GM21526 (cell line): ENCODE data around the gene KCNQ1.

ENCODE experiments used
- ATAC-seq: cut with Tn5 transposase; IDR thresholded peaks from one replicate; pipeline ENCODE4 v1.9.1; 2021; ENCODE audit warnings: moderate library complexity; ENCODE audit not compliant: unreplicated experiment, low FRiP score

KCNQ1 gene

DNA sequence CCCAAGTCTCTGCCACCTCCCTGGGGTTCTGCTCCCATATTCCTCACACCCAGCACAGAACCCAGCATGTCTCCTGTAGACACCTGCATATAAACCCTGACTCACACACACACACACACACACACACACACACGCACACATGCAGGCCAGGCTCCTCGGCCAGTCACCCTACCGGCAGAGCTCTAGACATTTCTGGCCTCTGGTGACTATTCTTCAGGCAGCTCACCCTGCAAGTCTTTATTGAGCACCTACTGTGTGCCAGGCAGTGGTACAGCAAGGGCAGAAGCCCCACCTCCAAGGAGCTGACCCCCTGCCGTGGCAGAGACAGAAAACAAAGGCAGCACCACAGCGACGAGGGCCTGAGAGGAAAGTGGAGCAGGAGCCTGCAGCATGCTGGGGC lies 390.5 kb downstream of the KCNQ1 start:
- no peak for ATAC-seq

DNA sequence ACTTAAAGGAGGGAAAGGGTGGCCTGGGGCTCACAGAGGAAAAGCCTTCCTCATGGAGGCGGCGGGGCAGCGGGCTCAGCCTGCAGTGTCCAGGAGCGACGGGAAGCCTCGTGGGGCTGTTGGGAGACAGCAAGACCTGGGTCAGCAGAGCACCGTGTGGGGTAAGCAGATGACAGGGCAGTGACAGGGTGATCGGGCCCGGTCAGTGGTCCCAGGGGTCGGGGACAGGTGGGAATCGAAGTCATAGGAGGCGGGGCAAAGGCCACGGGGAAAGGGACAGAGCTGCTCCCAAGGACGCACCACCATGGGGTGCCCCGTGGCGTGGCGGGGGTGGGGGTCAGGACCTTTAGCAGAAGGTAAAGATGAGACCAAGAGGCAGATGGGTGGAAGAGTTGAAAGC lies 390.9 kb downstream of the KCNQ1 start:
- ATAC-seq = no peak

DNA sequence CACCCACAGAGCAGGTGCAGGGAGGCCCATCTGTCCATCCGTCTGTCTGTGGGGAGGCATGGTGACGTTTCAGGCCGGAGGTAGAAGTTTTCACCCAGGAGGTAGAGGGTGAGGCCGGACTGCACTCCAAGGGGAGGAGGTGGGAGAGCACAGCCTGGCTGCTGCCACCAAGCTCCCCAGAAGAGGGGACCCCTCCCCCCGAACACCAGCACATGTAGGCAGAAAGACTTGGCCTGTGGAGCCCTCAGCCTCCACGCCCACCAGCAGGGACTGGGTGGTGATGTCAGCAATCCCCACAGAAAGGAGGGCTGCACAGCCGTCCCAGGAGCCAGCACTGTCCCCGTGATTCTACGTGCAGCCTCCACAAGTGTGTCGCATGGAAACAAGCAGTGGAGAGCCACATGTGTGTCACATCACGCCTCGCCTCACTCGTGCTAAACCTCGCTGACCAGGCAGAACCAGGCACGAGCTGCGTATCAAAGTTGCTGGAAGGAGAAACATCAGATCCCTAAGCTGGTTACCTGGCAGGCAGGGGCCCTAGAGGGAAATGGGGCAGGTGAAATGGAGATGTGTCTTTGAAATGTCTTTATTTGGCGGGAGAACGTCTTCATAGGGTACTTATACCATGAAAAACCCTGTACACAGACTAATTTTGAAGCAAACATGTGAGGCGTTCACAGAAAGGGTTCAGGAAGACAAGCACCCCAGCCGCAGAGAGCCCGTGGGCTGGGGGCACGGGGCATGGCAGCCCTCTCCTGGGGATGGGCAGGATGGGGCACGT lies 391.7 kb downstream of the KCNQ1 start:
- no peak for ATAC-seq

DNA sequence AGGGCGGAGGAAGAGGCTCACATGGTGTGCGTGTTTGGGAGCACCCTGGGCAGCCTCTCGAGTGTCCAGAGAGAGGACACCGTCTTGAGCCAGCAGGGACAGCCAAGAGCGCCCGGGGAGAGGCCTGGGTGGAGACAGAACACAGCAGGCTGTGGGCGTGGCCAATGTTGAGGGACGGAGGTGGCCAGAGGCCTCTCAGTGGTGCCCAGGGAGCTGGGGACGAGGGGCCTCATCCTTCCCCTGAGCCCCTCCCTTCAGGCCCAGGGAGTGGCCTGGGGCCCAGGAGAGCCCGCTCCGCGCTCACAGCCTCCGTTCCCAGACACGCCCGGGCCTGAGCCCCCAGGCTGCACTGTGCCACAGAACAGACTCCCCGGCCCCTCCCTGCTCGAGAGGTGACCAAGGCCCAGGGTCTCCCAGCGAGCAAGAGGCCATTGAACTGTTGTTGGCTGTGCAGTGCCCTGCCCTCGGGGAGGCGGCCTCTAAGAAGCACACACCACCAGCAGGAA lies 392.3 kb downstream of the KCNQ1 start:
- ATAC-seq = no peak

DNA sequence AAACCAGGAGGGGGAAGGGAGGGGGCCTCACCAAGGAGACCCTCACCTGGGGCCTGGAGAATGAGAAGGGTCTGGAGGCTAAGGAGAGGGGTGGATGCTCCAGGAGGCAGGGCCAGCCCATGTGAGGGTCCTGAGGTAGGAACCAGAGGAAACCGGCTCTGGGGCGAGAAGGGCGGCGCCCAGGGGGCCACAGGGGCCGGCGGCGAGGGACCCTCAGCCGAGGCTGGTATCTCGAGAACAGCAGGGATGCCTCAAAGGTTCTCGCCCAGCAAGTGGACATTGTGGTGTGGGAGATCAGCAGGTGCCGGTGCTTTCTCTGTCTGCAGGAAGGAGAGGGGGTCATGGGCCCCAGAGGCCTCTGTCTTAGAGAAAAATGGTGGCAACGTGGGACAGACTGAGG lies 392.8 kb downstream of the KCNQ1 start:
- ATAC-seq = no peak

DNA sequence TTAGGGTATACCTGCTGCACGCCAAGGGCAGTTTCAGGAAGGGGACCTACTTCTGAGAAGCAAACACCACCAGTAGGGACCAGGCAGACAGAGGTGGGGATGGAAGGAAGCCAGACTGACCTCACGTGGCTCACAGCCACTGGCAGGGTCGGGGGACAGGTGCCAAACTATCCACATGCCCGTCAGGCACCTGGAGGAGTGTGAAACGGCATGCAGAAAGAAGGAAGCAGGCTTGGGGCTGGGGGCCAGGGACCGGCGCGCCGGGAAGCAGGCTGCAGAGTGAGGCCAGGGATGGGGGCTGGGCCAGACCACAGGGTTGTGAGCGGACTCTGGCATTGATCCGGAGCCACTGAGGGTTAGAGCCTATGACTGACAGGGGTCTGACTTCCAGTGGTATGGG lies 393.3 kb downstream of the KCNQ1 start:
- no peak for ATAC-seq

DNA sequence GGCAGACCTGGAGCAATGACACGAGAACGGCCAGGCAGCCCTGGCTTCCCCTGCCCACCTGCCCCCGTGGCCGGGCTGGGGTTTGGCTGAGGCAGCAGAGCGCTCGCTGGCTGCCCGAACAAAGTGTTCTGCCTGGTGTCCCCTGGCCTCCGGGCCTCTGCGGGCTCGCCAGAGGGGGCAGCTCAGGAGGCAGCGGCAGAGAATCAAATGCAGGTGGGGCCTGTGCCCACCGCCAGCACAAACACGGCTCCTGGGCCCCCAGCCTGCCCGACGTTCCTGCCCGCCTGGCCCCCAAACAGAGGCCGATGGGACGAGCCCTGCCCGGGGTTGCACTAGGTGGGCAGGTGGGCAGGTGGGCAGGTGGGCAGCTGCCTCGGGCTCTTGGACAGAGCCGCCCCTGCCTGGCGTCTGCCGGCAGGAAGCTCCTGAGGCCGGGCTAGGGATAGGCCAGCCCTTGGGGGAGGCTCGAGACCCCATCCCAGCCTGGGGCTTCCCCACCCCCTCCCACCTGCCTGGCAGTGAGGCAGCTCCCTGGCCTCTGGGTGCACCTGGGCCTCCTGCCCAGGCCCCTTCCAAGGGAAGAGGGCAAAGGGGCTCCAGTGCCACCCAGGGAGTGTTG lies 394.0 kb downstream of the KCNQ1 start:
- ATAC-seq = no peak

DNA sequence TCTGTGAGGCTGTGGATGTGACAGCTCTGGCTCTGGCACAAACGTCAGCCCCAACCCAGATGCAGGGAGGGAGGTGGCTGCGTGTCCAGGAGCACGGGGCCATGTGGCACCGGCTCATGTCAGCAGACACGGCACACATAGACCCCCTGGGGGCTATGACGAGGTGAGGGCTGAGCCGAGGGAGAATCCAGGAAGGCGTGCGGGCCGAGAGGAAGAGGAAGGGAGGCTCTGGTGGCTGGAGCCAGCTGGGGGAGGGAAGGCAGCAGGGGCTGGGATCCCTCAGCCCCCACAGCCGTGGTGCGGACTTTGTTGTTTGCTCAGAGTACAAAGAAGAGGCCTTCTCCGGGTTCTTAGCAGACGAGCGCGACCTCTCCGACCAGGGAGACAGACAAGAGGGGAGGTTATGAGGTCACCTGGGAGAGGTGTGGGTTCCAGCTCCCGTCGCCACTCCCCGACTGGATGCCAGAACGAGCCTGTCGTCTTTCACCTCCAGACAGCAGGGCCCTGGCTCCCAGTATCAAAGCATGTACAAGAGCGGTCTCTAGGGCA lies 394.7 kb downstream of the KCNQ1 start:
- no peak for ATAC-seq

DNA sequence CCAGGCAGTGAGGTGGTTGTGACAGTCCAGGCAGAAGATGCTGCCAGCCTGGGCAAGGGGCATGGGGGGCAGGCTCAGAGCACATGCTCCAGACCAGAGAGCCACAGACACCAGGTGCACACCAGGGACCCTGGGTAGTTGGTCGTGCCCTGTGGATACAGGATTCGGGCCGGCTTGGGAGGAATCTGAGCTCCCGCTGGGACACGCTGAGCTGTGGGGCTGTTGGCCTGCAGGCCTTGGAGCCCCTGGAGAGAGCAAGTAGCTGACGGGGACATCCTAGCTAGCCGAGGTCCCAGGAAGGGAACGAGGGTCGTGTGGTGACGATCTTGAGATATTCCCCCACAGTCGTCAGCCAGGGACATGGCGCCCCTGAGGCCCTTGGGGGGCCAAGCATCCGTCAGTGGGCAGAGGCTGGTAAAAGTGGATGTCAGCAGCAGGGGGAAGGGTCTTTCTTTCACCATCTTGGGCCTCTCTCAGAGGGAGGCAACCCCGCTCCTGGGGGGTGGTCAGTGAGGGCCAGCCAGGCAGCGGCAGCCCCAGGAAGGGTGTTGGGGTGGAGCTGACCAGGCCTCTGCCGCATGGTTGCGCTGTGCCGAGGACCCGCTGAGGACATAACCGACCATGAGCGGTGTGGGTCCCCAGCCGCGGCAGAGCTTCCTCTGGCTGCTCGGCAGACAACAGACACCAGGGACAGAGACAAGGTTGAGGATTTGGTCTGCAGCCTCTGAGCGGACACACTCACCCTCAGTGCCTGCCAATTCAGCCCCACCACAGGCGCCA lies 396.8 kb downstream of the KCNQ1 start:
- ATAC-seq = no peak

DNA sequence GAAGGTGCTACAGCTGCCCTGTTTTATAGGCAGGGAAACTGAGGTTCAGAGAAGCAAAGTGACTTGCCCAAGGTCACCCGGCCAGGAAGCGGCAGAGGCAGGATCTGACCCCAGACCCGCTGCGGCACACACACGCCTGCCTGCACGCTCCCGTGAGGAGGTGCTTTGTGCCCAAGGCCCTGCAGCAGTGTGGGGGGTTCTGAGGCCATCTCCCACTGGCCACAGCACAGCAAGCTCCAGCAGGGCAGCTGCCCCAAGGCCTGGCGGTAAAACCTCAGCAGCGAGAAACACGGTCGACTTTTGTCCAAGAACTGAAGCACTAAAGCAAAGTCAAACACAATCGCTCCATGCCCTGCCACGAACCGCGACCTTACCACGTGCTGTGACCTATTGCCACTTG lies 398.1 kb downstream of the KCNQ1 start:
- ATAC-seq = no peak

DNA sequence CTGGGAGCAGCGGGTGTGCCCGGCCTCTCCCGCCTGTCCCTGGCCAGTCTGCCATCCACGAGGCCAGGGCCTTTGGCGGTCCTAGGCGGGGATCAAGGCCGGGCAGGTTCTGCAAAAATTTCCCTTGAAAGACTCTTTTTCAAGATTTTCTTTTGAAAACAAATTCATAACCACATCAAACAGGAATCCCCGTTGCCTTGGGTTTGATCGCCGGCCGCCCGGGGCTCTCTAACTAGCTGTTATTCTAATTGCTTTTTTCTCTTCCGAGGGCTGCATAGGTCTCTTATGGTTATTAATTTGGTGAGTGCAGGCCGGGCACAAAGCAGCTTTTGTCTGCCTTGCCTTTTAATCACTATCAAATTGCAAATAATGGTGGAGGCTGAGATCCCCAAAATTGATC lies 398.7 kb downstream of the KCNQ1 start:
- no peak for ATAC-seq

DNA sequence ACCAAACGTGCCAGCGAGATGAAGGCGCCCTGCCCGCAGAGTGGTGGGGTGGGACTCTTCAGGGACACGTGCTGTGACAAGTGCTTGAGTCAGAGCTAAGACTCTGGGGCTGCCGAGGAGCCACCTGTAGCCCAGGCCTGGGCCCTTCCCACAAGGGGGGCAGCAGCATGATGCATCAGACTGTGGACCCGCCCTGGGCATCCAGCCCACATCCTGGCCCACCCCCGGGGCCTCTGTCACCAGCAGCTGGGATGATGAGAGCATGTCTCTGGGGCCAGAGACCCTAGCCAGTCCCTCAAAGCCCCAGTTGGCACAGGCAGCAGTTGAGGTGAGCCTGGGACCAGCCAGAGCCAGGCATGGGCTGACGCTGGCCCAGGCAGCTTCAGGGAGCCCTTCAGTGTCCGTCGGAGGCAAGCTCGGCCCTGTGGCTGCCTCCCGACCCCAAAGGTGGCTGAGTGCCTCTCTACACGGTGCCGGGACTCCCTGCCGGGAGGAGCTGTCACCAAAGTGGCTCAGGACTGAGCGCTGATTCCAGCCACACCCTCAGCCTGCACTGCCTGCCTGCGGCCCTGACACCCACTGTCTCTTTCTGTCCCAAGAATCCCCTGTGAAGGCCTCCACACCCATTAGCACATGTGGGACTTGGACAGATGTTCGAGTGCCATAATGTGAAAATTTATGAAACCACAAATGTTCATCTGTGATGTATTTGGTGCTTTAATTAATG lies 399.5 kb downstream of the KCNQ1 start:
- ATAC-seq = no peak

DNA sequence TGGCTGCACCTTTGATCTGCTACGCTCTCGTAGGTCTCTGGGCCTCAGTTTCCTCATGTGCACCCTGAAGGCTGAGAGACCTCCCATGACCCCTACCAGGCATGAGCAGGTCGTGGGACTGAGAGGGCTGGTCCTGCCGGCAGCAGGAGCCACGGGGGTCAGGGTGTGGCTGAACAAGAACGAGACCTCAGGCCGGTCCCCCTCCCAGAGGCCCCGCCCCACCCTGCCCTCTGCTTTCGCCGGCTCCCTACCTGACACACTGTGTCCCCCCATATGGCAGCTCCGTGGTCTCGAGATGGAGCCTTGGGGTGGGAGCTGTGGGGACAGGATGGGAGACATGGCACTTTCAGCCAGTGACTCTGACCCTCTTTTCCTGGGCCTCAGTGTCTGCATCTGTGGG lies 400.2 kb downstream of the KCNQ1 start:
- no peak for ATAC-seq

DNA sequence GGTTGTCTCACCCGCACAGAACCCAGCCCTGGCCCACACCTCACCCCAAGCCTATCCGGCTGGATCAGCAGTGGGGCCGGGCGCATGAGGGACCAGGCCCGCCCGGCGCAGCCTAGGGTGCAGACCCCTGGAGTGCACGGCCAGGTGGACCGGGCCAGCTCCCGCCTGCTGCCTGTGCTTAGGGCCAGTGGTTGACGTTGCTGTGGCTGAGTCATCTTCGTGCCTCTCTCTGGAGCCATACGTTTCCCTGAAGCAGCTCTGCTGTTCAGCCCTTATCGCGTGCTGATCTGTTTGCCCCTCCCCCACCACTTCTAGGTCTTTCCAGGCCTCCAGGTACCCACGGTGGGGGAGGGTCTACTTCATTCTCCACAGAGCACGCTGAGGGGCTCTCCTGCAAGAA lies 401.2 kb downstream of the KCNQ1 start:
- ATAC-seq = no peak

DNA sequence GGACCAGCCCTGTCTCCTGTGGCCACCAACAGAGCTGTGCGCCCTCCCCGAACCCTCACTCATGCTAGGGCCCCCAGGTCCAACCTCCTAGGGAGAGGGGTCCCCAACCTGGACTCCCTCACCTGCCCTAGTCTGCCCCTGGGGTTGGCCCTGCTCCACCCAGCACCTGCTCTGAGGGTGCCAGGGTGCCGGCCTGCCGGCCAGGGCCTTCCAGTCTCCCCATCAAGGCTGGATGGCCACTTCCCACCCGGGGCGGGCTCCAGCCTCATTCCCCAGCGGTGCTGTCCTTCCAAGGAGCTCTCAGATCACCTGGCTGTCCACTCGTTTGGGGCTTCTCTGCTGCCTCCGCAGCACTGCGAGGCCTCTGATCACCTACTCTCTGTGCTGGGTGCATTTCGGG lies 401.7 kb downstream of the KCNQ1 start:
- ATAC-seq = no peak

DNA sequence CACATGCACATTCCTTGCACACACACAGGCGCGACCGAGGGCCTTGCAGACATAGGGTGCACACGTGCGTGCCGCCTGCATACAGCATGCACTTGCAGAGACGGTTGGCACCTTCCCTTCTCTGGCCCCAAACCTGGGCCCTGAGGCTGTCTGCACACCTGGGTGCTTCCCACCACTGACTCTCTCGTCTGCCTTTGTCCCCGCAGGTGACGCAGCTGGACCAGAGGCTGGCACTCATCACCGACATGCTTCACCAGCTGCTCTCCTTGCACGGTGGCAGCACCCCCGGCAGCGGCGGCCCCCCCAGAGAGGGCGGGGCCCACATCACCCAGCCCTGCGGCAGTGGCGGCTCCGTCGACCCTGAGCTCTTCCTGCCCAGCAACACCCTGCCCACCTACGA lies 402.8 kb downstream of the KCNQ1 start:
- no peak for ATAC-seq

DNA sequence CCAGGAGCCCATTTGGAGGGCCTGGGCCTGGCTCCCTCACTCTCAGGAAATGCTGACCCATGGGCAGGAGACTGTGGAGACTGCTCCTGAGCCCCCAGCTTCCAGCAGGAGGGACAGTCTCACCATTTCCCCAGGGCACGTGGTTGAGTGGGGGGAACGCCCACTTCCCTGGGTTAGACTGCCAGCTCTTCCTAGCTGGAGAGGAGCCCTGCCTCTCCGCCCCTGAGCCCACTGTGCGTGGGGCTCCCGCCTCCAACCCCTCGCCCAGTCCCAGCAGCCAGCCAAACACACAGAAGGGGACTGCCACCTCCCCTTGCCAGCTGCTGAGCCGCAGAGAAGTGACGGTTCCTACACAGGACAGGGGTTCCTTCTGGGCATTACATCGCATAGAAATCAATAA lies 403.7 kb downstream of the KCNQ1 start:
- ATAC-seq = no peak

DNA sequence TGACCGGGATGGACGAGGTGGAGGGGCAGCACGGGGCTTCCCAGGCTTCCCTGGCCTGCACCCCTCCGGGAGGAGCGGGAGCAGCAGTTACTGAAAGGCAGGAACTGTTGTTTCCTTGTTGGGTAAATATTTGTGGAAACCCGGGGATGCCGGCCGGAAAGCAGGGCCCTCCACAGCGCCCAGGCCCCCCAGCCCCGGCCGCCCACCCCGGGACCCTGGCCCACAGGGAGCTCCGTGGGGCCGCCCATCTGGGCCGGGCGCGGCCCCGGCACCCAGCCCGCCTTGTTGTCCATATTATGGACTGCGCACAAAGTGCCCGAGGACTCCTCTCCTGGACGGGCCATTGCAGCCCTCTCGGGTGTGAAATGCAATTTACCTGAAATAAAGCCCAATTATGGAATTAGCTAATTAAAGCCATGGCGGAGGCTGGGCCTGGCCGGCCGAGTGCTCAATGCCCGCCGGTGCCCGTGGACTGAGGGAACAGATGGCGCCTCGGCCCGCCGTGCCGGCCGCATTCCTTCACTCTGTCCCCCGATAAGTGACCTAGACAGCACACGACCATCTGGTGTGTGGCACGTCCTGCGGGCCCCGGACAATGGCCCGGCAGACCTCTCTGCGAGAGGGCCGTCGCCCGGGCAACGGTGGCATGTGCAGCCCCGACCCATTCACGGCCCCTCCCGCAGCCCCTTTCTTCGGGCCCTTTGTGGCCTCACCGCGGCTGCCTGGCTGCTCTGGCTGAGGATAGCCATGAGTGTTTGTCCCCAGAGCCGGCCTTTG lies 405.4 kb downstream of the KCNQ1 start:
- no peak for ATAC-seq

DNA sequence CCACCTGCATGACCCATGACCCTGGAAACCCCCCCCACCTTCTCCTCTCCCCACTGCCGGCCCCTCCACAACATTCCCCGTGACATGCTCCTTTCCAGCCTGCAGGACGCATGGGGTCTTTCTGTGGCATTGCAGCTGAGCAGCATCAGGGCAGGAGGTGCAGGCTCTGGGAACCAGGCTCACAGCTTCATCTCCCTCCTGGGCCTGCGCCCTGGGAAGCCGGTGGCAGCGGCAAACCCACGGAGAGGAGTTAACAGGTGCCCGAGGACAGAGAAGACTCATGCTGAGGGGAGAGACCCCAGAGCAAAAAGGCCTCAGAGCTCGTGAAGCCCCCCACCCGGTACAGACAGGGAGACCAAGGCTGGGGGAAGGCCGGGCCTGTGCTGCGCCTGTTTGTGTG lies 408.6 kb downstream of the KCNQ1 start:
- ATAC-seq = no peak
